Stimulated activated CD8-positive, alpha-beta memory T cell treated with anti-CD3 and anti-CD28 coated beads, Interleukin-12 subunit alpha, Interleukin-12 subunit beta, amount 100 ng/mL, for 4 hours (primary cell): ENCODE results near the gene SLC44A1.

Source experiments
- DNase-seq: peaks from one replicate; pipeline ENCODE4 v3.0.0-alpha.2; 2020; ENCODE audit warnings: low read depth

Gene SLC44A1

GRCh38 chr9:105473221-105473620 is 228.8 kb downstream of the SLC44A1 start:
- no peak for DNase-seq

- no peak for DNase-seq
Observed at GRCh38 chr9:105475302-105475701, 230.9 kb downstream of the SLC44A1 start.

- DNase-seq = no peak
Observed at GRCh38 chr9:105479846-105480245, 235.4 kb downstream of the SLC44A1 start.

- DNase-seq = no peak
Observed at GRCh38 chr9:105483618-105484017, 239.2 kb downstream of the SLC44A1 start.

GRCh38 chr9:105484226-105484625 is 239.8 kb downstream of the SLC44A1 start:
- DNase-seq = no peak

GRCh38 chr9:105485131-105485530 is 240.7 kb downstream of the SLC44A1 start:
- DNase-seq = no peak
